Cardiac fibroblast (primary cell): ENCODE measurements around the gene ANKRD55.
A peak's percentile ranks its signal among the peaks of the same experiment; 100 is the strongest.
"Not testable (repeated sequence)": the region's sequence is repeated elsewhere in the genome, so short reads cannot be mapped to it uniquely, and the experiment has no call there.

ENCODE experiments used
- DNase-seq, 2 donors: peaks; one replicate each; pipeline versions ENCODE4 v3.0.0 to v3.0.0-alpha.2; 2010; ENCODE audit warnings: low read depth in 2 of 2
- H3K4me3 ChIP-seq, 2 donors: replicated peaks in 1 of 2; 1 replicate in 1 of 2; 2 replicates in 1 of 2; pipeline ENCODE4 v1.5.1; 2011; ENCODE audit warnings: low read depth in 2 of 2, low read length in 2 of 2, mild to moderate bottlenecking in 2 of 2, moderate library complexity in 1 of 2
- TF ChIP-seq, protein P1 (sequence below): IDR thresholded peaks from one replicate; pipeline ENCODE4 v1.5.1; 2011; ENCODE audit warnings: low read depth, mild to moderate bottlenecking, low read length, inconsistent platforms

ANKRD55 gene

DNA sequence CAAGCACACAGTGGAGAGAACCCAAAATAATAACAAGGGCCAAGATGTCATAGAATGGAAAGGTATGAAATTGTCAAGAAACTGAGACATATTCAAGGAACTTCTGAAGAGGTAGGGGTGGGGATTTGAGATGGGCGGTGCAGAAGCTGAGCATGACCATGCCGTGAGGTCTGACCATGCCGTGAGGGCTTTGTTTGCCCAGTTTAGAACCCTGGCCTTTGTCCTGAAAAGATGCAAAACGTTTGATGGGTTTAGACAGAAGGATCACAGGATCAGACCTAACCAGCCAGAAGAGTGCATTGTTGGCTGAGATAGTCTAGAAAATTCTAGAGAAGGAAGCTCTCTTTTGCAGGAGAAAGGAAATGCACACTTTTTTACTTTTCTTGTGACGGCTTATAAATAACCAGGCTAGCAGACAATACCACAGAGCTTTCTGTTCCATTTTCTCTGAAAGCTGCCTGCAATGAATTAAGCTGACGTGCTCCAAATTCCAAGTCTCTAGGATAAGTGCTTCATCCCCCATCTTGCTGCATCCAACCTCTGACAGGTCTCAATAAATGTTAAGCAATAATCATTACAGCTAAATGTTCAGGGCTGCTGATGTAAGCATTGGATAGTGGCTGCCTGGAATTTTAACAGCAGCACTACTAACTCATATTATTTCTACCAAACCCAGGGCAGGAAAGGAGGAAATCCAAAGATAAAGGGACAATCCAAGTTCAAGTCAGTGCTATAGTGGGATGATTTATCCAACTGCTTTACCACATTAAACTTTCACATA is 127.4 kb downstream of the ANKRD55 start:
- TF ChIP-seq, protein P1, sequence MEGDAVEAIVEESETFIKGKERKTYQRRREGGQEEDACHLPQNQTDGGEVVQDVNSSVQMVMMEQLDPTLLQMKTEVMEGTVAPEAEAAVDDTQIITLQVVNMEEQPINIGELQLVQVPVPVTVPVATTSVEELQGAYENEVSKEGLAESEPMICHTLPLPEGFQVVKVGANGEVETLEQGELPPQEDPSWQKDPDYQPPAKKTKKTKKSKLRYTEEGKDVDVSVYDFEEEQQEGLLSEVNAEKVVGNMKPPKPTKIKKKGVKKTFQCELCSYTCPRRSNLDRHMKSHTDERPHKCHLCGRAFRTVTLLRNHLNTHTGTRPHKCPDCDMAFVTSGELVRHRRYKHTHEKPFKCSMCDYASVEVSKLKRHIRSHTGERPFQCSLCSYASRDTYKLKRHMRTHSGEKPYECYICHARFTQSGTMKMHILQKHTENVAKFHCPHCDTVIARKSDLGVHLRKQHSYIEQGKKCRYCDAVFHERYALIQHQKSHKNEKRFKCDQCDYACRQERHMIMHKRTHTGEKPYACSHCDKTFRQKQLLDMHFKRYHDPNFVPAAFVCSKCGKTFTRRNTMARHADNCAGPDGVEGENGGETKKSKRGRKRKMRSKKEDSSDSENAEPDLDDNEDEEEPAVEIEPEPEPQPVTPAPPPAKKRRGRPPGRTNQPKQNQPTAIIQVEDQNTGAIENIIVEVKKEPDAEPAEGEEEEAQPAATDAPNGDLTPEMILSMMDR, result no peak
- no peak for DNase-seq

DNA sequence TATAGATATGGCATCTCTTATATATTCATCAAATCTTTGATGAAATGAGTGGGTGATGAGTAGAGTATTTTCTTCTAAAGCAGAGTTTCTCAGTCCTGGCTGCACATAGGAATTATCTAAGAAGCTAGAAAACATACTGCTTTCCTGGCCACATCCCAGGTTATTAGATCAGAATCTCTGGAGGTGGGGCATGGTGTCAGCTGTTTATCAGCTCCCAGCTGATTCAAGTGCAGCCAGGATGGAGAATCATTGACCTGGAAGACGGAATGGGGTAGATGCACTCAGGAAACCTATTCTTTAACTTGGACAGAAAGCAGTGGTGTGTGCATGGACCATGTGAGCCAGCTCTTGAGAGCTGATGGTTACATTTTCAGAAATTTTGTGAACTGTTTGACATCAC is 130.2 kb downstream of the ANKRD55 start:
- no peak overlapping the region for H3K4me3 ChIP-seq
- DNase-seq, result no peak
- TF ChIP-seq, protein P1, result no peak

More for the DNA sequence above, 127.4 kb downstream of the ANKRD55 start:
- H3K4me3 ChIP-seq, result no peak overlapping the region

DNA sequence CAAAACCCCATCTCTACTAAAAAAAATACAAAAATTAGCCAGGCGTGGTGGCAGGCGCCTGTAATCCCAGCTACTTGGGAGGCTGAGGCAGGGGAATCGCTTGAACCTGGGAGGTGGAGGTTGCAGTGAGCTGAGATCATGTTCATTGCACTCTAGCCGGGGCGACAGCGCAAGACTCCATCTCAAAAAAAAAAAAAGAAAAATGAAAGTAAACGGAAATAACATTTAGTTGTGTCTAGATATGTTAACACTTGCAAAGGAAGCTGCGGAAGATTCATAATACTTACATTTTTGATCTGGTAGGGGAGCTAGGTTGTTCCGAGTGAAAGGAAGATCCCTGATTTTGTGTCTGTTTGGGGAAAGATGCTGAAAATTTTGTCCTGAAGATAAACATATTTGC is 130.9 kb downstream of the ANKRD55 start:
- H3K4me3 ChIP-seq, DNase-seq: not testable (repeated sequence)

DNA sequence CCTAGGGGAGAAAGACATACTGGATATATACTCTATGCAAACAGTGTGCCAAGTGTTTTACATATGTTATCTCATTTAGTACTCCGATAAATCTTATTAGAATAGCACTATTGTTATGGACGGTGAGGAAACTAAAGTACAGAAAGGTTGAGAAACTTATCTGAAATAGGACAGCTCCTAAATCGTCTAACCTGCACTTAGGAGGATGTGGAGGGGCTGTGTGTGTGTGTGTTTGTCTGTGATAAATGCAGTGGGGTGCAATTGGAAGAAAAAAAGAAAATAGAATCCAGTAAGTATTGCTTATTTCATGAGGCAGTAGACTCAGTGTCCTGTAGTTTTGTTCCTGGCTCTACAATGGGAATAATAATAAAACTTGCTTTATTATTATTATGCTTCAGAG is 131.9 kb downstream of the ANKRD55 start:
- DNase-seq, result no peak
- no peak overlapping the region for H3K4me3 ChIP-seq
- TF ChIP-seq, protein P1, result no peak

DNA sequence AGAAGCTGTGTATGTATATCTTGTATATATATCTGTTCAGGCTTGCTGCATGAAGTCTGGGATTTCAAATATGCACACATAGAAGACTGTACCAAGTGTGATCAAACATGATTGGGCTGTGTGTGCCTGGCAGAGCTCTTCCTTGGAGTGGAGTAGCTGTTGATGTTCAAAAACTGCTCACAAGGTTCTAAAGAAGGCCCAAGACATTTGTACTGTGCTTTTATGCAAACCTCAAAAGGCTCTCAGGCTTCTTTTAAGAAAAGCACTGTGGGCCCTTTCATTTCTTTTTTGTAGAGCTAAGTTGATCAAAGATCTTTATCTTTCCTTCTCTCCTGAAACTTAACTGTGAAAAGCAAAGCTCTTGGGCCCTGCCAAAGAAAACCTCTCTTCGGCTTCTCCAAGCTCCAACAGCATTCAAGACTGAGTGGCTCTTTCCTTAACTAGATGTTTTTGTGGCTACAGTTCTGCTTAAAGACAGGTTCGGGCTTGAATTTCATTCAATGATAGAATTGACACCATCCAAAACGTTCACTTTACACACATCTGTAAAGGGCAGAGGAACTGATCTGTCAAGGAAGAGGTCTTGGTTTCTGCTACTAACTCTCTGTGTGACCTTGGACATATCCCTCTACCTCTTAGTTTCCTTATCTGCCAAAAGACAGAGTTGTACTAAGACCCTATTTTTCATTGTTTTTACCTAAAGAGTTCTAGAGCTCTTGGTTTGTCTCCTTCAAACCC is 132.5 kb downstream of the ANKRD55 start:
- no peak overlapping the region for H3K4me3 ChIP-seq
- no peak for DNase-seq
- TF ChIP-seq, protein P1, result no peak

DNA sequence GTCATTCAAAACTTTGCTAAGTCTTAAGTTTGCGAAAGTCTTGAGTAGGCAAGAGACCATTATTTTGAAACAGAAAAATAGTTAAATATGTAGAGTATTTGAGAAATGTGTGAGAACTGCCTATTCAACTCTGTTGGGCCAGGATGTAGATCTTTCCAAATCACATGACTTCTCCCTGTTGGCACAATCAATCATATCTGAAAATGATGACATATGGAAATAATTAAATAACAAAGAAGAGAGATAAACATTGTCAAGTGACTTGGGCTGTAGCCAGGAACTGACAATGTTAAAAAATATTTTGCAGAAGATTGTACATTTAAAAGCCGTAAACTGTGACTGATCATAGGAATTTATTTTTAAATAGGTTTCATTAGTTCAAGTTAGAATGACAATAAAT is 133.8 kb downstream of the ANKRD55 start:
- TF ChIP-seq, protein P1, result no peak
- DNase-seq, result peak; percentile 77 to 96
- H3K4me3 ChIP-seq, result no peak overlapping the region

DNA sequence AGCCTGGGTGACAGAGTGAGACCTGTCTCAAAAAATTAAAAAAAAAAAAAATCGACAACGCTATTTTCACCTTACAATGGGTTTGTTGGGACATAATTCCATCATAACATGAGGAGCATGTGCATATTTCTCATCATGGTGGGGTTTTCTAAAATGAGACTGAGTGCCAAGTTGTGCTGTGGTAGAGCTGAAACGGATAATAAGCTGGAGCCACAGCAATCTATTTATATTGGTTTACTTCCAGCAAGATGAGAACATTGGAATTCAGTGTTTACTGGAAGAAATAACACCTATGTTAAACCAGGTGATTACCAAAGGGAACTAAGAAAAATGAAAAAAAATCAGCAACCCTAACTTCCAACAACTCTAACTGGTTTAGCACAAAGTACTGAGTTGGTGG is 136.1 kb downstream of the ANKRD55 start:
- no peak for DNase-seq
- TF ChIP-seq, protein P1, result no peak
- no peak overlapping the region for H3K4me3 ChIP-seq
